H1 (cell line): ENCODE data around the gene MKLN1. TPM values are rescaled to one million over a fixed set of nuclear protein-coding genes. Genes with fewer than 3 reads are reported as not detected.

Source experiments
- BACH1 ChIP-seq: IDR thresholded peaks from 2 replicates; pipeline ENCODE4 v1.6.1; 2012; ENCODE audit warnings: low read length, improper control_type of control experiment
- BCL11A ChIP-seq, 2 experiments: IDR thresholded peaks; one replicate each; pipeline ENCODE4 v1.6.1; 2011; ENCODE audit warnings: low read depth in 2 of 2, low read length in 2 of 2, mild to moderate bottlenecking in 2 of 2
- CBX5 ChIP-seq: fragments of 300-800, 300-1000 bp; sonication (generic); IDR thresholded peaks from 2 replicates; pipeline ENCODE4 v1.7.1; 2016; ENCODE audit warnings: antibody characterized with exemption, low read length, low read depth
- CREB1 ChIP-seq: IDR thresholded peaks from 2 replicates; pipeline ENCODE4 v1.6.1; 2012; ENCODE audit warnings: inconsistent platforms
- EGR1 ChIP-seq: IDR thresholded peaks from 2 replicates; pipeline ENCODE4 v1.6.1; 2011; ENCODE audit warnings: low read depth, low read length, borderline replicate concordance
- KDM1A ChIP-seq: fragments of 200-600, 300-600 bp; sonication (generic); IDR thresholded peaks from 2 replicates; pipeline ENCODE4 v1.7.1; 2016; ENCODE audit warnings: mild to moderate bottlenecking, low read length, borderline replicate concordance
- RNF2 ChIP-seq: fragments of 200-900, 300-1000 bp; sonication (generic); IDR thresholded peaks from 2 replicates; pipeline ENCODE4 v1.7.1; 2016; ENCODE audit warnings: borderline replicate concordance, low read depth, mild to moderate bottlenecking, antibody characterized with exemption, low read length; ENCODE audit not compliant: poor library complexity, severe bottlenecking; ENCODE audit errors: missing control alignments
- SIX5 ChIP-seq: IDR thresholded peaks from 2 replicates; pipeline ENCODE4 v1.6.1; 2011; ENCODE audit warnings: mild to moderate bottlenecking, low read depth, low read length
- TCF12 ChIP-seq: IDR thresholded peaks from 2 replicates; pipeline ENCODE4 v1.6.1; 2011; ENCODE audit warnings: low read depth, mild to moderate bottlenecking, low read length
- YY1 ChIP-seq: IDR thresholded peaks from 2 replicates; pipeline ENCODE4 v1.6.1; 2011; ENCODE audit warnings: low read depth, mild to moderate bottlenecking, low read length
- polyA plus RNA-seq, 7 experiments: library from polyadenylated mRNA; depleted of rRNA in 3 of 7; stranded (reverse) in 5 of 7; unstranded in 2 of 7; fragments of >200 nt in 5 of 7; fragments of 200-250 nt in 2 of 7; gene quantifications; 1 replicate in 5 of 7; 2 replicates in 1 of 7; 4 replicates in 1 of 7; pipeline versions ENCODE4 v1.2.1 to v1.2.3, GENCODE V29; 2011 to 2013; ENCODE audit warnings: missing spikeins in 2 of 7, mixed read lengths in 2 of 7
- total RNA-seq: library from RNA; stranded (reverse); fragmentation: NEBNext Ultra II Directional; extraction: Animal tissue kit (Norgen Biotek cat#: 25700); gene quantifications from 2 replicates; pipeline ENCODE4 v1.2.1, GENCODE V29; 2021

The MKLN1 gene
- total and polyA plus RNA-seq, 2 of the 8 experiments (the other 6 are each of a cell fraction or from before 2014, with no cell fraction given) = 22.3 to 50.9 TPM

DNA sequence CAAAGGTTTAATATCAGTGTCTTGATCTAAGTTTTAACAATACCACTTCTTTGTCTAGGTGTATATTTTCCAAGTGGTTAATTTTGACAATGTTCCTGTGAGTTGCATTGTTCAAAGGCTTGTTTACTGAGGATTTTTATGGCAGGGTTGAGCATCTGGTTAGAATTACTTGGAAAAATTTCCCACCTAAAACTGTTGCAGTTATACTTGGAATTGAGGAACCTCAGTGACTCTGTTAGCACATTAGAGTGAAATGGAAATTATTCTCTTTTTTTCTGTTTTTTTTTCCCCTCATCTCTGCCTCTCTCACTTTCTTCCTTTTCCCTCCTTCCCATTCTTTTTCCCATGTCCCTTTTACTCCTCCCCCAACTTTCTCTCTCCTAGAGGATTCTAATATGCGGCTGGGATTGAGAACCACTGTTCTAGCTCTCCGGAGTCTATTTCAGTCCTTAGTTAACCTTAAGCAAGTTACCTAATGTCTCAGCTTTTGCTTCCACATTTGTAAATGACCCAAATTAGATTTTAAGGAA is 121.8 kb downstream of the MKLN1 start (continued):
- TF ChIP-seq BCL11A (IDR thresholded peaks at IDR 0.05; ENCODE audit: low read depth in 2 of 2, low read length in 2 of 2) (no peak), CREB1 (no peak), BACH1 (no peak), SIX5 (no peak), KDM1A (no peak), YY1 (no peak), EGR1 (no peak), RNF2 (no peak), TCF12 (no peak), CBX5 (no peak)
